ENCODE data around the gene OVOL1.

Gene OVOL1

GRCh38 chr11:65790902-65791650, 4.2 kb downstream of the OVOL1 start:
- FAIRE-seq = no peak
- no peak for DNase-seq (ENCODE audit: low spot score)

GRCh38 chr11:65791719-65792213, 4.9 kb downstream of the OVOL1 start:
- DNase-seq (ENCODE audit: low spot score) (no peak), FAIRE-seq (peak; percentile 17)

- FAIRE-seq = no peak
- DNase-seq (ENCODE audit: low spot score) = no peak
These were observed 5.6 kb downstream of the OVOL1 start for GRCh38 chr11:65792456-65792855.

GRCh38 chr11:65793144-65793581, 6.3 kb downstream of the OVOL1 start:
- FAIRE-seq (no peak), DNase-seq (ENCODE audit: low spot score) (no peak)

GRCh38 chr11:65793625-65794400, 7.0 kb downstream of the OVOL1 start:
- FAIRE-seq = no peak
- DNase-seq (ENCODE audit: low spot score) = no peak

- DNase-seq (ENCODE audit: low spot score) (no peak), FAIRE-seq (no peak)
These were observed 8.0 kb downstream of the OVOL1 start for GRCh38 chr11:65794570-65795510.

GRCh38 chr11:65796726-65797601, 10.1 kb downstream of the OVOL1 start:
- FAIRE-seq = no peak
- no peak for DNase-seq (ENCODE audit: low spot score)

- FAIRE-seq (no peak), DNase-seq (ENCODE audit: low spot score) (no peak)
These were observed 10.8 kb downstream of the OVOL1 start for GRCh38 chr11:65797711-65798110.

- DNase-seq (ENCODE audit: low spot score) (no peak), FAIRE-seq (no peak)
These were observed 12.0 kb downstream of the OVOL1 start for GRCh38 chr11:65798882-65799281.

- no peak for DNase-seq (ENCODE audit: low spot score)
- no peak for FAIRE-seq
These were observed 14.5 kb downstream of the OVOL1 start for GRCh38 chr11:65801153-65801987.

- no peak for FAIRE-seq
These were observed 16.0 kb downstream of the OVOL1 start for GRCh38 chr11:65802841-65803240.

GRCh38 chr11:65803797-65804492, 17.1 kb downstream of the OVOL1 start:
- FAIRE-seq = no peak
- no peak for DNase-seq (ENCODE audit: low spot score)

More at GRCh38 chr11:65802841-65803240, 16.0 kb downstream of the OVOL1 start:
- no peak for DNase-seq (ENCODE audit: low spot score)

GRCh38 chr11:65806979-65807378, 20.1 kb downstream of the OVOL1 start:
- no peak for DNase-seq (ENCODE audit: low spot score)

GRCh38 chr11:65808744-65809341, 22.0 kb downstream of the OVOL1 start:
- no peak for FAIRE-seq
- DNase-seq (ENCODE audit: low spot score) = no peak

More at GRCh38 chr11:65806979-65807378, 20.1 kb downstream of the OVOL1 start:
- no peak for FAIRE-seq

GRCh38 chr11:65809496-65809895, 22.6 kb downstream of the OVOL1 start:
- no peak for DNase-seq (ENCODE audit: low spot score)
- no peak for FAIRE-seq

- DNase-seq (ENCODE audit: low spot score) = no peak
- FAIRE-seq = peak; percentile 96
These were observed 23.4 kb downstream of the OVOL1 start for GRCh38 chr11:65810046-65810868.

- FAIRE-seq (no peak), DNase-seq (ENCODE audit: low spot score) (no peak)
These were observed 25.1 kb downstream of the OVOL1 start for GRCh38 chr11:65811764-65812475.
